GM11168 (cell line): ENCODE data around the gene AKT1S1.

Source experiments
- in situ Hi-C: fragments of 300-500 bp; cut with MboI; formaldehyde crosslinking; loops from one replicate; pipeline ENCODE4 v1.12.0; 2022; ENCODE audit warnings: low sequenced_read_pairs; ENCODE audit not compliant: unreplicated experiment

Gene AKT1S1

DNA sequence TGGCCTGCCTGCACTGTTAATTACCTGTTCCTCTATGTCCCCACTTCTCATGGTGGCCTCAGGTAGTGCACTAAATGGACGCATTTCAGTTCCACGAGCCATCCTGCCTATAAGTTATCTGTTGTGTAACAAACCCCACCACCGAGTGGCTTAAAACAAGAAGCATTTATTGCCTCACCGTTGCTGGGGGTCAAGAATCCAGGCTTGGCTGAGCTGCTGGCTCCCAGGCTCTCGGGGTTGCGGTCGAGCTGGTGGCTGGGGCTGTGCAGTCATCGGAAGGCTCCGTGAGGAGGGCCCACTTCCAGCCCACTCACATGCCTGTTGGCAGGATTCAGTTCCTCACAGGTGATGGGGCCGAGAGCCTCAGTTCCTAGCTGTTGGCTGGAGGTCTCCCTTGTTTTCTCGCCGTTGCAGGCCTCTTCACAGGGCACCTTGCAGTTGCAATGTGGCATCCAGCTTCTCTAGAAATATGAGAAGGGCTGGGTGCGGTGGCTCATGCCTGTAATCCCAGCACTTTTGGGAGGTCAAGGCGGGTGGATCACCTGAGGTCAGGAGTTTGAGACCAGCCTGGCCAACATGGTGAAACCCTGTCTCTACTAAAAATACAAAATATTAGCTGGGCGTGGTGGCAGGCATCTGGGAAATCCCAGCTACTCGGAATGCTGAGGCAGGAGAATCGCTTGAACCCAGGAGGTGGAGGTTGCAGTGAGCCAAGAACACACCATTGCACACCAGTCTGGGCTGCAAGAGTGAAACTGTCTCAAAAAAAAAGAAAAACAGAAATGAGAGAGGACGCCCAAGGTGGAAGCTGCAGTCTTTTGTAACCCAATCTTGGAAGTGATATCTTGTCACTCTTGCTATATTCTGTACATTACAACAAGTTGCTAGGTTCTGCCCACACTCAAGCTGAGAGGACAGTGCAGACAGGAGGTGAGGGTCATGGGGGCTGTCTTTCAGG is 32.7 kb downstream of the AKT1S1 start:
- in situ Hi-C loops = no loop called here

GRCh38 chr19:49843265-49843664 is 33.9 kb downstream of the AKT1S1 start:
- in situ Hi-C loops = no loop called here

DNA sequence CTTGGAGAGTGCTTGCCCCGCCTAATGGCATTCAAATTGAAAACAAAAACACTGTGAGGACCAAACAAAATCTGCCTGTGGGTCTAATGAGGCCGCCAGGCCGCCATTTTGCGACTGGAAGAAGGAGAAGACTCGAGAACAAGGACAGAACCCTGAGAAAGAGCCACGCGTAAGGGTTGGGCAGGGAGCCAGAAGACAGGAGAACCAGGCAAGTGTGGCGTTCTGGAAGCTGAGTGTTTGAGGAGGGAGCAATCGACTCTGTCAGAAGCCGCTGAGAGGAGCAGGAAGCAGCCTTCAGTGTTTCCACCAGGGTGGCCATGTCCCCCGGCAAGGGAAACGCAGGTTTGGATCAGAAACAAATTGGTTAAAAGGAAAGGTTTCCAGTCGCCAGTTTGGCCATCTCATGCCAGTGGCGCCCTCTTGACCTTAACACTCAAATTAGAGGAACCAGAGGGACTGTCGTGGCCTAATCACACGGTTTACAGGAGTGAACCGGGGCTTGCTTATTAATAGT is 36.4 kb downstream of the AKT1S1 start:
- in situ Hi-C loops = no loop called here

- in situ Hi-C loops = no loop called here
Measured at GRCh38 chr19:49840321-49840720, 36.8 kb downstream of the AKT1S1 start.

GRCh38 chr19:49839713-49840112 is 37.4 kb downstream of the AKT1S1 start:
- in situ Hi-C loops = no loop called here

DNA sequence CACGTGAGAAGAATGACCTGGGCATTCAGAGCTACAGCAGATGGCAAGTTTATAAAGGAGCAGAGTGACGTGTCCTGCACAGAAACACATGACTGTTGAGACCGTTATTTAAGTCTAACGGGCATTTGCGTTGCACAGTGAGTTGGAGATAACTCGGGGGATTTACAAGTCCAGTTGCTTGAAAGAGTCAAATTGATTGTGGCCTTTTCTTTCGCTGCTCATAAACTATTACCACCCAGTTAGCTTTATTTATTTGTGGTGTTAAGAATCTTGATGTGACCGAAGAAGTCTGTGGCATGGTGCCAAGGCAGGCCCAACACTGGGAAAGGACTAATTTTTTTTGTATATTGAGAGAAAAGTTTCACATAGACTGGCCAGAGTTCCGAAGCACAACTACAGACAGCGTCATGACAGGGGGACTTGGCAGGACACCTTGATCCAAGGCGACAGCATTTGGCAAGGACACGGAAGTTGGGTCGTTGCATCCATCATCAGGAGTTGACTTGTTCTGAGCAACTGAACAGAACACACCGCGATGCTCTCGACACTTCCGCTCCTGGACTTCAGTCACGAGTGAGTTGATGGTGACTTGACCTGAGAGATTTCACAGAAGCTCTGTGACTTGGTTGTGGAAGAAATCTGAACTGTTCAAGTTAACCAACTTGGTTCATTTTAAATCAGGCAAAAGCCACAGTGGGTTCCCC is 38.1 kb downstream of the AKT1S1 start:
- in situ Hi-C loops = no loop called here

DNA sequence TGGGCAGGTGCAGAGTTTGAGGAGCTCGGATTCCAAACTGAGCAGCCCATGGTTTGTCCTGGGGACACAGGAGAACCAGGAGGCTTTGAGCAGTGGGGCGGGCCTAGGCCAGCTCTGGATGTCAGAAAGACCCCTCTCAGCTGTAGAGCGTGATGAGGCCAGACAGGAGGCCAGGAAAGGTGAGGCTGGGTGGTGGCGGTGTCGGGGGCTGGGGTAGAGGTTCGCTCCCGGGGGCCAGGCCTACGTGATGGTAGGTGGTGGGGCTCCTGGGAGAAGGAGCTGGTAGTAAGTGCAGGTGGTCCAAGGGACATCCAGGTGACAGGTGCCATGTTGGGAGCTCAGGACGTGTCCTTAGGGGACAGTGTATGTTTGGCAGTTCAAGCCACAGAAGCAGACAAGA is 39.7 kb downstream of the AKT1S1 start:
- in situ Hi-C loops = no loop called here

DNA sequence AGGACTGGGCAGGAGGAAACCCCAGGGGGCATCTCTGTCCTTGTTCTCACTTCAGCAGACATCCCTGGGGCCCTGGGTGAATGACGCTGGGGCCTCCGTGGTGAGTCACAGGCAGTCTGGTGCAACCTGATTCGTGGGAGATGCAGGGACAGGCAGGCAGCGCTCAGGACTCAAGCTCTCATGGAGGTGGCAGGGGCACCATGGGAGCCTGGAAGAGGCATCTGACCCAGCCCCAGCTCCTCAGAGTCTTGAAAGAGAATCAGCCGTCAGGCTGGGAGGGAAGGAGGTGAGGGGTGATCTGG is 40.2 kb downstream of the AKT1S1 start:
- in situ Hi-C loops = no loop called here

- in situ Hi-C loops = no loop called here
Measured at GRCh38 chr19:49836176-49837008, 40.8 kb downstream of the AKT1S1 start.

GRCh38 chr19:49835562-49835961 is 41.6 kb downstream of the AKT1S1 start:
- in situ Hi-C loops = no loop called here

GRCh38 chr19:49833599-49833998 is 43.6 kb downstream of the AKT1S1 start:
- in situ Hi-C loops = no loop called here

- in situ Hi-C loops = no loop called here
Measured at GRCh38 chr19:49832556-49832955, 44.6 kb downstream of the AKT1S1 start.

DNA sequence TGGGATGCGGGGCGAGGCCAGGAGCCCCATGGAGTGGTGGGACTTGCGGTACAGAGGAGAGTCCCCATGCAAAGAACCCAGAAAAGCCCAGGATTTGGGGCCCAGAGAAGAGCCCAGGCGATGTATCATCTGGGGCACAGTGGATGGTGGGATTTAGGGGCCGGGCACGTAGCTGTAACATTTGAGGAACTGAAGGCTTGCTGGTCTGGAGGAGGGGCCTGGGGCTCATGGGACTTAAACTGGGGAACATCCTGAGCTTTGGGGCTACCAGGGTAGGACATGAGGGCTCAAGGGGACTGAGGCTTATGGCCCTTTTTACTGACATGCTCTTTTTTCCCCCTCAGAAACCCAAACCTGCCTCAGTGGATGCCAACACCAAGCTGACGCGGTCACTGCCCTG is 45.6 kb downstream of the AKT1S1 start:
- in situ Hi-C loops = no loop called here

DNA sequence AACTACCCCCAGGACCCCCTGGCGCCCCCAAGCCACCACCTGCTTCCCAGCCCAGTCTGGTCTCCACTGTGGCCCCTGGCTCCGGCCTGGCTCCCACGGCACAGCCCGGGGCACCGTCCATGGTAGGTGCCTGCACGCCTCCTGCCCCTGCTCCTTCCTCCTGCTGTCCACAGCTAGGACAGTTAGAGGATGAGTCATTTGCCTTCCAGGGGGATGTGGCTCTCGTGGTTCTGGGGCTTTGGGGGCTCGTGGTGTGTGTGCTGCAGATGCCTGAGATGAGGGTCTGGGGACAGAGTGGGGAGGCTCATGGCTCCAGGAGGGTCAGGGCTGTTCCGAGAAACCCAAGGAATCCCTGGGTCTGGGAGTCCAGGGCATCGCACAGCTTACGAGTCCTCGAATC is 46.4 kb downstream of the AKT1S1 start:
- in situ Hi-C loops = no loop called here

DNA sequence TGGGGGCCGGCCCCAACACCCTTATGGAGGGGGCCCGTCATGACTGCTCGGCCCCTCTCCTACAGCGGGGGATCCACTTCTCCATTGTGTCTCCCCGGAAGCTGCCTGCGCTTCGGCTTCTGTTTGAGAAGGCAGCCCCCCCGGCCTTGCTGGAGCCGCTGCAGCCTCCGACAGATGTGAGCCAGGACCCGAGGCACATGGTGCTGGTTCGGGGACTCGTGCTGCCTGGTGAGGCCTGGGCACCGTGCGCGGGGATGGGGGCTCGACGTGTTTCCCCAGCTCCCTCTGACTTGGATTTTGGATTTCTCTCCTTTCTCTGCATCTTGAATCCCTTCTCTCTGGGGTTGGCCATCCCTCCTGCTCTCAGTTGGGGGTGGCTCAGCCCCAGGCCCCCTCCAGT is 47.4 kb downstream of the AKT1S1 start:
- in situ Hi-C loops = no loop called here

DNA sequence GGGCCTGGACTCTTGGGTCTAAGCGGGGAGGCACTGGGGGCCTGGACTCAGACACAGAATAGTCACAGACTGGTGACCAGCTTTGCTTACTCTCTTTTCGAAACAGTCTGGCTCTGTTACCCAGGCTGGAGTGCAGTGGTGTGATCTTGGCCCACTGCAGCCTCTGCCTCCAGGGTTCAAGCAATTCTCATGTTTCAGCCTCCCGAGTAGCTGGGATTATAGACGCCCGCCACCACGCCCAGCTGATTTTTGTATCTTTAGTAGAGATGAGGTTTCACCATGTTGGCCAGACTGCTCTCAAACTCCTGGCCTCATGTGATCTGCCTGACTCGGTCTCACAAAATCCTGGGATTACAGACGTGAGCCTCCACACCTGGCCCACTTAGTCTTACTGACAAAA is 48.0 kb downstream of the AKT1S1 start:
- in situ Hi-C loops = no loop called here

DNA sequence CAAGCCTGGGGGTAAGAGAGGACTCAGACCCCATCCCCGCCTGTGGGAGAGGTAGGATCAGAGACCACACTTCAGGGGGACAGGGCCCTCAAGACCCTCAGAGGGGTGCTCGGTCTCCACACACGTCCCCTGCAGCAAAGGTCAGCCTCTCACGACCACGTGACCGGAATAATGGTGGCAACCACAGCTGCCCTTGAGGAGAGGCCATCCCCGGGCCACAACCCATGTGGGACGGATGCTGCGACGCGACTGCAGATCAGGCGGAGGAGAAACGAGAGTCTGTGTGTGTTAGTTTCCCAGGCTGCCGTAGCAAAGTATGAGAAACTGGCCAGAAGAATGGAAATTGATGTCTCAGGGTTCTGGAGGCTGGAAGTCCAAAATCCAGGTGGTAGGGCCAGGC is 50.1 kb downstream of the AKT1S1 start:
- in situ Hi-C loops = no loop called here

DNA sequence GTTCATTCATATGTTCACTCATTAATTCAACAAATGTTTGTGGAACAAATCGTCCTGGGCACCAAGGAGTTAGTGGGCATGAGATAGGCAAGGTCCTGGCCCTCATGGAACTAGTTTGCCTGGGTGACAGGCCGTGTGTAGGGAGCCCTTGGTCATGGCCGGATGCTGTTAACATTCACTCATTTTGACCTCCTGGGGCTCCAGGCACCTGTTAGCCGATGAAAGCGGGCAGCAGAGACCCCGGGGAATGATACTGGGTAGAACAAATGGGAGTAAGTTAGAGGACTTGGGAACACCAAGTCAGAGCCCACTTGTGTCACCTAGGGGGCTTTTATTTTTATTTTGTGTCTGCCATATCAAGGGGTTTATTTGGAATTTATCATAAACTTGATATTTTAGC is 52.5 kb downstream of the AKT1S1 start:
- in situ Hi-C loops = no loop called here

DNA sequence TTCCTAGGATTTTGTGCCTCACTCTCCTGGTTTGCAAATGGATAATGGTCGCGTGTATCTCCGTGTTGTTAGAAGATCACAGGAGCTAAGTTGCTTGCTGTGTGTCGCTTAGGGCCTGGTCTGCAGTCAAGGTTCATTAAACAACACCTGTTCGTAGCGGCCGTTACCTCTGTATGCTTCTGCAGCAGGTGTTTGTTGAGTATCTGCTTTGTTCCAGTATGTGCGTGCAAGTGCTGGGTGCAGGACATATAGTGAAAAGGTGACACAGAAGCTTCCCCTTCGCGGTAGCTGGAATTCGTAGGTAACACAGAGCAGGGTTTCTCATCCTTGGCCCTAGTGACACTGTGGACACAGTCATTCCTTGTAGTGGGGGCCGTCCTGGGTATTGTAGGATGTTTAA is 53.7 kb downstream of the AKT1S1 start:
- in situ Hi-C loops = no loop called here

DNA sequence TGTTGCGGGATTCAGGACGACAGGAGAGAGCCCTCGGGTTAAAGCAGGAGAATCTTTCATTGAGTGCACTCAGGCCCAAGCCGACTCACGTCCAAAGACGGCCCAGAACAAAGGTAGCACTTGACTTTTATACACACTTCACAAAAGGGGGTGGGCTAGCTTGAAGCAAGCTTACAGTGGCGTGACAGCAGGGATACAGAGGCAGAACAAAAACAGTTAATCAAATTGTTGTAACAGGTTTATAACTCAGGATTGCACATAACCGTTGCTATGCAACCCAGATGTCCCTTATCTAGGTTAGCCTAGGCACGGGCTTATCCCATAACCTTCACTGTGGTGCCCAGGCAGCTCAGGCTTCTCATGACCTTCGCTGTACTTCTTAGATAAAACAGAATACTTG is 57.0 kb downstream of the AKT1S1 start:
- in situ Hi-C loops = no loop called here
